Measurements from ENCODE around the gene MAML2.

MAML2 gene

DNA sequence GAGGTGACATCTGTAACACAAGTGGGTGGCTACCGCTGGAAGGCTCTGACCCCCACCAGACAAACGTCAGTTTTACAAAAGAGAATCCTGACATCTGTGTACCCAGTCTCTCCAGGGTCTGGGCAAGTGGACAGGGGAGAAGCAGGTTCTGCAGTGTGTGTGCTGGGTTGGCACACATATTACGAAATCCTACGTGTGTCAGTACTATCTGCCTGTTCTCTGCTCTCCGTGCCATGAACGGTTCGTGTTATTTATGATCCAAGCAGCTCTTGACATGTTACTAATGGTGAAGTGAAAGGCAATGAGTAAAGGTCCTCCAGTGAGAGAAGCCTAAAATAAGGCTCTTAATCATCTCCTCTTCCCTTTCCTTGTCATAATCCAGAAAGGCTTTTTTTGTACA lies 217.6 kb downstream of the MAML2 start:
- no peak for DNase-seq (ENCODE audit: low spot score)

DNA sequence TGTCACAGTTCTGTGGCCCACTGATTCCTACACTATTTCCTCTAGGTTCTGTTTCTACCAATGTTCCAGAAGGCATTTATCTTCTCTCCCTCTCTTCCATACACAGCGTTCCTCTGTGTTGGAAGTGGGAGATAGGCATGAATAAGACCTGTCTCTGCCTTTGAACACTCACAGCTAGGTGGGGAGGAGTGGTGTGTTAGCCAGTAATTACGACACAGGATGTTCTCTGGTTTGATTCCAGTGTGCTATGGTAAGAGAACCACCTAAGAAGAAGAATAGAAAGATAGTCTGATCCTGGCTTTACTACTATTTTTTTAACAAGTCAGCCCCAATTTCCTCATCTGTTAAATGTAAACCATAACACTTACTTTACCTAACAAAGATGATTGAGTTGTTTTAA lies 218.8 kb downstream of the MAML2 start:
- no peak for DNase-seq (ENCODE audit: low spot score)

DNA sequence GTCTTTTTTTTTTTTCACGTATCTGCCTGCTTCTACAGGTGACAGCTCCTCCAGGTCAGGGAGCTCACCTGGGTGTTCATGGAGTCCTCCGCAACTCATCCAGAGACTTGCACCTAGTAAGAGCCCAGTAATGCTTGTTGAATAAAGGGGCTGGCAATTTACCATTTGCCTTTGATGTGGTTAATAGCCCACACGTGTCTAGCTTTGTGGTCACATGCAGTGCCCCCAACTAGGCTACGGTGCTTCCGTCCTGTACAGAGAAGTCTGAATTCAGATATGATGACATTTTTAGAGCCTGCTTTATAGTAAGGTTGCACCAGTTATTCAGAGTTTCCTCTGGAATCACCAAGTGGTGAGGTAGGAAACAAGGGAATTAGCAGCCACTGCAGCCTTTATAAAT lies 219.7 kb downstream of the MAML2 start:
- no peak for DNase-seq (ENCODE audit: low spot score)

DNA sequence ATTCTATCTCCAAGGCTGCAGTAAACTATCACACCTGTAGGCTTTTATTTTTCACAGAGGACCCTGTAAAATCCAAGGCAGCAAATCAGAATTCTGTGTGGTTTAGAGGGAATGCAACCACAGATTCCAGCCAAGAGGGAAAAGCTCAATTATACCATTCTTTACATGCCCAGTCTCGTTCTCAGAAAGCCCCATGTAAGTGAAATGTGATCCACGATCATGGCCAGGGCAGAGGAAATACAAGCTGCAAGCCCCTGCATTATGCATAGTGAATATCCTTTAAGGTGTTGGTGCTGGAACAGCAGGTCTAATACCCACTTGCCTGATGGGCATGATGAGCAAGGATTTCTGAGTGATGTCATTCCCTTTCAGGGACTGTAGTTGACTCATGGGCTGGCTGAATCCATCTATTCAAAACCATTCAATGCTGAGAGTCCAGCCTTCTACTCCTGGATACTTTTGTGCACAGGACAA lies 220.4 kb downstream of the MAML2 start:
- DNase-seq (ENCODE audit: low spot score), result no peak

DNA sequence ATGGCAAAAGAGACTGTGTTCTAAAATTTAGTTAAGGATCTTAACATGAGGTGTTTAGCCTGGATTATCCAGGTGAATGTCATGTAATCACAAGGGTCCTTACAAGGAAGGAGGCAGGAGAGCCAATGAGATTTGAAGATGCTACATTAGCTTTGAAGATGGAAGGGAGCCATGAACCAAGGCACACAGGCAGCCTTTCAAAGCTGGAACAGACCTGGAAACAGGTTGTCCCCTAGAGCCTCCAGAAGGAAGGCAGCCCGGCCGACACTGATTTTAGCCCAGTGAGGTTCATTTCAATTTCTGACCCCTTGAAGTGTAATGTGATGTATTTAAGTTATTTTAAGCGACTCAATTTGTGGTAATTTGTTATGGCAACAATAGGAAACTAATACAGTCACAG lies 223.8 kb downstream of the MAML2 start:
- no peak for DNase-seq (ENCODE audit: low spot score)

DNA sequence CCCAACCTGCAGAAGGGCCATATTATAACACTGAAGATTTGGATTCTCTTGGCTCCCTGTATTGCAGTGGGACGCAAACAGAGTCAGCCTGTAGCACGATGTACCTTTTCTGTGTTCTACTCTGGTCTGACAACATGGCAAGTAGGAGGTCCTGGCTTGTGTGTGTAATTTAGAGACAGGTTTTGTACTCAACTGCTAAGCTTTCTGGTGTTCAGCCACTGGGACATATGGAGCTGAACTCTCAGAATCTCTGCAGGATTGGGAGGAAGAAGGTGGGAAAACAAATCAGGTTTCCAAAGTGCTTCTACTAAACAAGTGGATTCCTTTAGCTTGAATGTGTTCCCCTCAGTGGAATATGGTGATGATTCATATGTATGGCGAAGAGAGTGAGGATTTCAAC lies 226.6 kb downstream of the MAML2 start:
- no peak for DNase-seq (ENCODE audit: low spot score)

DNA sequence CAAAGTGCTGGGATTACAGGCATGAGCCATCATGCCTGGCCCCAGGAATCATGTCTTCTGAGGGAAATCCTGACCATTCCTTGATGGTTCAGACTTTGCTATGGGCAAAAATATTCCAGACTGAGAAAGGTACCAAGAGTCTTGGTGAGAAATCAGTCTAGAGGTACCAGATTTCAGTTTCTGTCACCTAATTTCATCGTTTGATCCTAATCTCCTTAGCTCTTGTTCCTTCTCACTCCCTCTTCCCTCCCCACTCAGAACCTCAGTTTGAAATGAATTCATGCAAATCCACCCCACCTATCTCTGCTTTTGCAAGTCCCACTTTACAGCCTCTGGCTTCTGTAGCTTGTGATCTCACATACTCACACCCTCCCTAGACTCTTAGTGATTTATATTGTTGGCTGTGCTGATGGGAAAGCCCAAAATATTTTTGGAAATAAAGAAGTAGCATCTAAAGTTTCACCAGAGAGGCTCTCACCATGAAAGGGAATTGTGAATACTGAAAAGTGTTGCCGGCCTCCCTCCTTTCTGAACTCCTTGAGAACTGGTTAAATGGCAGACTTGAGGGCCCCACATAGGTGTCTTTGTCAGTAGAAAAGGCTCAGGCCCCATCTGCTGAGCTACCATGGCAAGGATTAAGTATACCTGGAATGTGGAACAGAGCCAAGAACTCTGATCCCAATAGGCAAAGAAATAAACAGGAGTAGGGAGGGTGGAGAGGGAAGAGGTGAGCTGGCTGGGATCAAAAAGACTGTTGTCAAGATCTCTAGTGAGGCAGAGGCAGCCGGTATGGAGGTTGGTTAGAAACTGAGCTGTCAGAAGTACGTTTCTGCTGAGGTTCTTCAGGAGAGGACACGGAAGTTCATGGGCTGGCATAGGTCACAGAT lies 228.6 kb downstream of the MAML2 start:
- DNase-seq (ENCODE audit: low spot score), result no peak

DNA sequence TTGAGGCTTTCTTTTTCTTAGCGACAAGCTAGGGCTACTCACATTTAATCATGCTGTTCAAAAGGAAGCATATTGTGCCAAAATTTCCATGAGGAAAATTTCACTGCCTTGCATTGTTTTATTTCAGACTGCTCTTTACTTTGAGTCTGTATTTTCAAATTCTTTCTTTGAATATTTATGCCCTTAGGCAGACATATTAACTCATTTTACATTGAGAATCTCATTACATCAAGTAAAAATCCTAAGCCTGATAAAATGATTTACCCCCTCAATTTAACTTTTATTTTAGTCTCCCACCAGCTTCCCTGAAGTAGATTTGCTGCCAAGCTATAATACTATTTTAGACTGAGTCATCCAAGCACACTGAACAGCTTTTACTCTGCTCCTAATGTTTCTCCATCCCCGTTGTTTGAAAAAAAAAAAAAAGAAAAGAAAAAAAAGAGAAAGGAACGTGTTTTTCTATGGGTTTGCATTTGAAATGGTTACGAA lies 229.8 kb downstream of the MAML2 start:
- no peak for DNase-seq (ENCODE audit: low spot score)

DNA sequence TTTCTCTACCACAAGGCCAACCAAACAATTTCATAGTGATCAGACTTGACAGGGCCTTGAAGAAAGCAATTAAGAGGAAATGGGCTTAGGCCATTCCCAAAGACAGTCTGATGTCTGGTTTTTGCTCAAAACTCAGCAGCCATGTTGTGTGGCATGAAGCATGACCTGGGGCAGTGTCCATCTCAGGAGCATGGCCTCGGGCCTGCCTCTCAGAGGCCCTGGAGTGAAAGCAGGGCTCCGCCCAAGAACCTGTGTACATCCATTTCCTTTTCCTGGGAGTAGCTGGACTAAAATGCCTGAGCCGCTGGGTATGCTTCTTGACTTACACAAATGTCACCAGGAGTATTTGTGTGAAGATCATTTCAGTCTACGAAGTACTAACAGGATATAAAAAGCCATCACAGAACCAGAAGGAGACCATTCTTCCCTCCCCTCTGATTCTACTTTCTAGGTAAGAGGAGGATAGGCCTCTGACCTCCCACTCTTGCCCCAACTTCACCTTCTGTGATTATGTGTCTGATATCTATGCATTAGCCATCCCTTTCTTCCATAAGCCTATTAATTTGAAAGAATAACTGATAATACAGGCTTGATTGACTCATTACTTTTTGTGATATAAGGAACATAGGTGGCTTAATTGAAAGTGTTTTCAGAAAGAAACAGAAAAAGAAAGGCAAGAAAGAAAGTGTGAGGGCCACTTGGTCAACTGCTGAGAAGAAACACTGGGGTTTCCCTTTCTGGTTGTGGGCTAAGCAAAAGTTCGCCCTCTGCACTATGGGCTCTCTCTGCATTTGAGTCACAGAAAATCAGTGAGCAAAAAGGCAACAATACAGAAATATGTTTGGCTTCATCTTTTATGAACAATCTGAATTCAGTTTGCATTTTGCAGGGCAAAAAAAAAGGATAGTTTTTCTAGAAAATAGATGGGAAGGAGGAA lies 230.5 kb downstream of the MAML2 start:
- no peak for DNase-seq (ENCODE audit: low spot score)

DNA sequence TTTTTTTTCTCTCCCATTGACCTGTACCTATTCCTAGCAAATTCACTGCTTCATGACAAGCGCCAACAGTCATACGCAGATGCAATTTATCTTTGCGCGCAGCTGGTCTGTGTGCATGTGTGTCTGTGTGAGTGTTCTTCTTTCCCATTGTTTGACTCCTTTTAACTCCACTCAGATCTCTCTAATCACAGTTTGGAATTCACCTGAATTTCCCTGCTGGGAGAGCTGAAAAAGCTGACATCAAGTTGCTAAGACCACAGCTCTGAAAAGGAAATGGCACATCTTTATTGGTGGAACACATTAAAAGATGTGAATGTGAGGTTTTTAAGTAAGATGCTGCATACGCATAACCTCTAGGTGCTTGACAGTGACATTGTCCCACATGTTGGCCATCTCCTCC lies 231.7 kb downstream of the MAML2 start:
- DNase-seq (ENCODE audit: low spot score), result no peak

DNA sequence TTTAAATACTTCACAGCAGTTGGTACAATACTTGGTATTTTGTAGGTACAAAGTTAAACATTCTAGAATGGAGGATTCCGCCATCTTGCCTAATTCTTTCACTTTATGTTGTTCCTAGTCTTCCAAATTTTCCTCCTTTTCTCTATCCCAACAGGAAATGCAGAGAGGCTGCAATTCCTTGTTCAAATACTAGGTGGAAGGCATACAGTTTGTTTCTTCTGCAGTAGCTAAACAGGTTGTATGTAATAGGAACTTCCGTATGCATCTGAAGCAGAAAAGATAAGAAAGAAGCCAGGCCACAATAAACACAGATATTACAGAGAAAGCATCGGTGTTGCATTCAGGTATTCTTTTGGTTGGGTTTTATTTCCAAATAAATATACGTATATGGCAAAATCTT lies 232.7 kb downstream of the MAML2 start:
- no peak for DNase-seq (ENCODE audit: low spot score)

DNA sequence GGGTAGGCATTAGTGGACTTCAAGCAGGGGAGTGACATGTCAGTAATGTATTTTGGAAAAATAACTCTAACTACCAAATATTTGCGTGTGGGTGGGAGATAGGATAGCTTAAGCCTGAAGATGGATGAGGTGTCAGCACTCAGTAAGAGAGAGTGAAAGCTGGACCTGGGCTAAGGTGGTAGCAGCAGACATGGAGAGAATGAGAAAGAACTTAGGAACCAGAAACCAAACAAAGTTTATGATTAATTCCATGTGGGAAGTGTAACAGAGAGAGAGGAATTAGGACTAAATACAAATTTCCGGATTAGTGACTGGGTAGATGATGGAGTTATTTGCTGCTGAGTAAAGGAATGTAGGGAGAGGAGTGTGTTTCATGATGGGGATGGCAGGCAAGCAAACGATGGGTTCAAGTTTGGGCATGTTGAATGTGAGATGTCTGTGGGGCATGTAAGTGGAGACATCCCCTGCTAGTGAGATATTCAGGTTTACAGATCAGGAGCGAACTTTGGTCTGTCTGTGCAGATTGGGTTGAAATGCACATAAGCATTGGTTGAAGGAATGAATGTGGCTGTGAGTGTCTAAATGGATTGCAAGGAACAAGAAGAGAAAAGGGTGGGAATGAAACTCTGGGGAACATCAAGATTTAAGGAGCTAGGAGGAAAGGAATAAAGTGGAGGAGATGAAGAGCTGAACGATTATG lies 233.5 kb downstream of the MAML2 start:
- DNase-seq (ENCODE audit: low spot score), result no peak

DNA sequence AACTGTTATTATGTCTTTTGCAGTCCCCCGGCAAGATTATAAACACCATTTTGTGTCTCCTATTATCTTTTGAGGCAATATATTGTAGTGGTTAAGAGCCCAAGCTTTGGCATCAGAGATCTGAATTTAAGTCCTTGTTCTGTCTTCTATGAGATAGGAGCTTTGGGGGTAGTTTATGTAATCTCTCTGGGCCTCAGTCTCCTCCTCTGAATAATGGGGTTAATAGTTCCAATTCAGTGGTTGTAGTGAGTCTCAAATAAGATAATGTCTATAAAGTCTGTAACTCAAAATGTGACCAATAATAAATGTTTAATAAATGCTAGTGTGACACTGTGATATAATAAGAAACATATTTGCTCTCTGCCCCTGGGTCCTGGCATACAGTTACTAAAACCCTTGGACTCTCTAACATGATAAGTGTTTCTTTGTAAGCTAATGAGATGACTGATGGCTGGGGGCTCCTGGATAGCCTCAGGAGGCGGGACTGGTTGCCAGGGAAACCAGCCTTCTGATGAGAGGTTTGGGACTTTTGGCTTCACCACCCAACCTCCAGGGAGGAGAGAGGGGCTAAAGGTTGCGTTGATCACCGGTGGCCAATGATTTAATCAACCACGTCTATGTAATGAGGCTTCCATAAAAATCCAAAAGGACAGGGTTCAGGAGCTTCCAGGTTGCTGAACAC lies 235.7 kb downstream of the MAML2 start:
- no peak for DNase-seq (ENCODE audit: low spot score)

DNA sequence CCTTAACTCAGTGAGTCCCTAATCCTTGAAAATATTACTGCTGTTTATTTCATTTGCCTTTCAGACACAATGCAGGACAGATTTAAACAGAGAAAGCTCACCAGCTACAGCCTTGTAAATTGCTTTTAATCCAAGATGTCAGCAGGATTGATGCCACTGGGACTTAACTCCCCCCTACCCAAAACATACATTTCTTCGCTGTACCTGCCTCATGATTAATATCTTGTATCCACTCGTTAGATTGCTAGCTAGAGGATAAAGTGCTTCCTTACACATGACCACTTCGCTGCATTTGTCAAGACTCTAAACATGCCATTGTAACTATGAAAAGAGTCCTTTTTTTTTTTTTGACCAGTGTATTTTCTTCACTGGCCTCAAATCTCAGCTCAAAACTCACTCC lies 236.3 kb downstream of the MAML2 start:
- no peak for DNase-seq (ENCODE audit: low spot score)

DNA sequence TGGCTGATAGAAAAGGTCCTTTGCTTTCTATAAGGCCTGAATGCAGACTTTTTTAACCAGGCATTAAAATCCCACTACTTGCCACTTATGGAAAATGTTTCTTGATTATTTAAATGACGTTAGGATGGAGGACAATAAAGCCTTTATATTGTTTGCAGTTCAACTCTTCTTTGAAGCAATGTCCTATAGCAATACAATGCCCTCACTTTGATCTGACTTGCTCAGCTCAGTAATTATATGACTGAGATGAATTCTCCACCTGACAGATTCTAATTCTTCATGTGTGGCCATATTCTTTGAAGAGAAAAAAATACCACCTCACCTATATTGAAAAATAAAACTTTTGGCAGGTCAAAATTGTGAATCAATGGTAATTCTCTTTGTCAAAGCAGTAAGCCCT lies 237.1 kb downstream of the MAML2 start:
- DNase-seq (ENCODE audit: low spot score), result no peak

DNA sequence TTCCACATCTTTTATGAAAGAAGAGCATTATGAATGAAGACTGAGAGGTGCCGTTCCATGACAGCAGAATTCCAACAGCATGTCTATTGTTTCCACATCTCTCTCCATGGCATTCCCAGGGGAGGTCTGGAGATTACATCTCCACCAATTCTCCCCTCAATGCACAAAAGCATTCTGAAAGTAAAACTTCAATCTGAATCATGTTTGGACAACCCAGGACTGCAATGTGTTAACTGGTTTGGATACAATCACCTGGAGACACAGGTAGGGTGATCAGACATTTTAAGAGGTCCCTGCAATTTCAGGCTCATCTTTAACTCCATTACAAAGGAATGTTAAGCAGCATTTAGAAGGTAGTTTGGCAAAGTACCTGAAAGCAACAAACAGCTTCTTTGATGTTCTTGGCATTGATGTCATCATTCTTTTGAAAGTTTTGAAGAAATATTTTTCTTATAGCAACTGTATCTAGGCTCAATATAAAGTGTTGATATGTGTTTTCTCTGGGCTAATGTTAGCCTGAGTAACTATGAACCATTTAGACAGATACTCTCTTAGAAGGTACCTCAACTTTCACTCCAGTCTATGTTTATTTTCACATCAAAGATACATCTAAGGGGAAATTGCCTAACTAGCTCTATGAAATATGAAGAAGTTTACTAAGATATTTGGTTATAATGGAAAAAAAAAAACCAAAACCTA lies 237.6 kb downstream of the MAML2 start:
- DNase-seq (ENCODE audit: low spot score), result no peak

DNA sequence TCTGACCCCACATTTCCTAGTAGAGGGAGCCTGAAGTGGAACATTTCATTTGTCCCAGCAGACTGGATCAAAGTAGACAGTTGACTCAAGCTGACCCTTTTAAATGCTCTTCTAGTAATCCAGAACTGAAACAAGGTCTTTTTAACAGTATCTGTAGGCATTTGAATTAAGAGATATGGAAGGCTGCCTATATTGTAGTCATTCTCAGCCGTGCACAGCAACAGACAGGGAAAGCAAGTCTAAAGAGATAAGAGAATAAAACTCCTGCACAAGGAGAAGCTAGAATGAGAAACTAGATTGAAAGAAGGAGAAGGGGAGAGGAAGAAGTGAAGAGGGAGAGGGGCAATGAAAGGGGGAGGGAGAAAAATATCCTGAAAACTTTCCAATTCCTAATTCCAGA lies 238.5 kb downstream of the MAML2 start:
- DNase-seq (ENCODE audit: low spot score), result no peak

DNA sequence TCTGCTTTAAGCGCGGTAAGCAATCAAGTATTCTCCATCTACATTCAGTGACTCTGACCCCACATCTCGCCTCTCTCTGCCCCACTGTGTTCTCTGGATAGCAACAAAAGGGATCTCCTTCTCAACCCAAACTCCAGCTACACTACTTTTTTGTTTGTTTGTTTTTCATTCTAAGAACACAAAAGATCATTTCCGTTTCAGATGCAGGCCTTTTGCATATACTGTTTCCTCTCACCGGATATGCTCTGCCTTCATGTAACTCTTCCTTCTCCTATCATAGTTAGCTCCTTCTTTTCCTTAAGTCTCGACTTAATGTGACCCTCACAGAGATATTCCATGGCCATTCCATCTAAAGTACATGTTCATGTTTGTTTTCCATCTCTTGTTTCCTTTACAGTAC lies 239.3 kb downstream of the MAML2 start:
- DNase-seq (ENCODE audit: low spot score), result no peak

DNA sequence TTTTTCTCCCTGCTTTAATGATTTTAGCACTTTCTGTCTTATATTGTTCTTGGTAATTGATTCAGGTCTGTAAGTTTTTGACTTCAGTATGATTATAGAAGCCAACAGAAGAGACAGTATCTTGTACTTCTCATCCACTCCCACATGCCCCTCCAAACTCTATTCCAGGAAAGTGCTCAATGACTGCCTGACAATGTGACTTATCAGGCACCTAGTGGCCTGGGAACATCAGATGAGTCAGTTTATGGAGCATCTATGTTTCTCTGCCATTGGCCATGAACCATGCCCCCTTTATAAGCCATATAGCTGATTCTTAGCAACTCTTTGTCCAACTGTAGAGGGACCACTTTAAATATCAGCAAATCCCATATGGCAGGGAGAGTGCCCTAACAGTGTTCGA lies 239.9 kb downstream of the MAML2 start:
- DNase-seq (ENCODE audit: low spot score), result no peak

DNA sequence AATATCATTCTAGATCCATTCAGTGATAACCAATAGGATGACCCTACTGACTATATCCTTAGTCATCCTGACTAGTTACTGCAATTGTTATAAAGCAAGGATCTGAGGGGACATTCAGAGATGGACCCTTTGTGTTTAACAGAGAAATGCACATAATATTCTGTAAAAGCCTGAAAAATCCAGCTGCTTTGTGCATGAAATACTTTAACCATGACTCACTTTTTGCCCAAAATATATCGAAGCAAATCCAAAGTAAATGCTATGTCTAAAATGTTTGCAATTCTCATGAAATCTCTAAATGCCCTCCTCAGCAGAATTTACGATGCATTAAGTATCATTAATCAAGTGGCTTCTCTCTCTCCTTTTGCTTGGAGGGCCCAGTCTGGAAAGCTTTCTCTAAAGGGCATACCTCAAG lies 240.3 kb downstream of the MAML2 start:
- no peak for DNase-seq (ENCODE audit: low spot score)

DNA sequence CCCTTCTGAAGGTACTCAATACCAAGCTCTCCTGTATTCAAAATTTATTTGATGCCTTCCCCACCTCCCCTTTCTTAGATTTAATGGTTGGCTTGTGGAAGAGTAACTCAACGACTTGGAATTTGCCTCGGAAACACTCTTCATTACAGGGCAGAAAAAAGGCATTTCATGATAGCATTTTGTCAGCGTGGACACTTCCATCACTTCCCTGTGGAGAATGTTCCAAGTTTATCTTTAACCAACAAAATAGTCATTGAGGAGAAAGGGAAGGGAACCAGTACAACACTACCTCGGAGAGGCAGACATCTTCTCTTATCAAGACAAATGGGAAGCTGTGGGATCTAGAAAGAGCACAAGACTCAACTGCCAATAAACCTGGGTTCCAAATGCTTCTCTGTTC lies 241.8 kb downstream of the MAML2 start:
- DNase-seq (ENCODE audit: low spot score), result no peak
